Measurements from ENCODE around the gene OPCML. TPM values are rescaled to one million over a fixed set of nuclear protein-coding genes. Genes with fewer than 3 reads are reported as not detected.

Gene OPCML
- total RNA-seq, 2 donors from 2014 or later = under 0.01 TPM; not detected in 1

GRCh38 chr11:132674151-132674550, 858.1 kb downstream of the OPCML start:
- intact Hi-C loops (cut with DNase I) = no loop called here
- H3K27me3 ChIP-seq = no peaks in the 10 kb centered on the region
- H3K27ac ChIP-seq = no peak overlapping the region
- no peak for TF ChIP-seq CTCF (IDR thresholded peaks at IDR 0.05)
- no peak for TF ChIP-seq POLR2A (IDR thresholded peaks at IDR 0.05)
- H3K9me3 ChIP-seq = no peaks in the 10 kb centered on the region
- 48 to 58% methylated on average over 4 of the region's 4 CpGs for WGBS, 2 donors
- no peaks in the 10 kb centered on the region for H3K36me3 ChIP-seq (replicated peaks in 1 of 2; ENCODE audit: insufficient read depth in 1 of 2, low read depth in 2 of 2)
- no peak overlapping the region for H3K4me3 ChIP-seq
- DNase-seq (no peak), ATAC-seq (no peak)
- no peaks in the 10 kb centered on the region for H3K4me1 ChIP-seq

GRCh38 chr11:132671851-132672370, 860.4 kb downstream of the OPCML start:
- 43 to 44% methylated on average over 3 of the region's 3 CpGs for WGBS, 2 donors
- TF ChIP-seq POLR2A (IDR thresholded peaks at IDR 0.05) (no peak), CTCF (IDR thresholded peaks at IDR 0.05) (no peak)
- intact Hi-C loops (cut with DNase I) = no loop called here

GRCh38 chr11:132670921-132671675, 861.2 kb downstream of the OPCML start:
- TF ChIP-seq POLR2A (IDR thresholded peaks at IDR 0.05) = no peak
- no peak for TF ChIP-seq CTCF (IDR thresholded peaks at IDR 0.05)
- DNase-seq (no peak), ATAC-seq (no peak)
- 73 to 78% methylated on average over 5 of the region's 5 CpGs for WGBS, 2 donors
- H3K27ac ChIP-seq = no peak overlapping the region
- intact Hi-C loops (cut with DNase I) = no loop called here
- H3K36me3 ChIP-seq (replicated peaks in 1 of 2; ENCODE audit: insufficient read depth in 1 of 2, low read depth in 2 of 2) = no peaks in the 10 kb centered on the region
- no peaks in the 10 kb centered on the region for H3K27me3 ChIP-seq
- H3K4me1 ChIP-seq = no peaks in the 10 kb centered on the region
- no peak overlapping the region for H3K4me3 ChIP-seq
- H3K9me3 ChIP-seq = no peaks in the 10 kb centered on the region

More at GRCh38 chr11:132671851-132672370, 860.4 kb downstream of the OPCML start:
- H3K9me3 ChIP-seq = no peaks in the 10 kb centered on the region
- H3K27me3 ChIP-seq = no peaks in the 10 kb centered on the region
- H3K27ac ChIP-seq = no peak overlapping the region
- no peaks in the 10 kb centered on the region for H3K4me1 ChIP-seq
- DNase-seq (no peak), ATAC-seq (no peak)
- H3K4me3 ChIP-seq = no peak overlapping the region
- no peaks in the 10 kb centered on the region for H3K36me3 ChIP-seq (replicated peaks in 1 of 2; ENCODE audit: insufficient read depth in 1 of 2, low read depth in 2 of 2)

- Histone ChIP-seq H3K27me3 (no peaks in the 10 kb centered on the region), H3K4me1 (no peaks in the 10 kb centered on the region), H3K36me3 (replicated peaks in 1 of 2; ENCODE audit: insufficient read depth in 1 of 2, low read depth in 2 of 2) (no peaks in the 10 kb centered on the region), H3K27ac (no peak overlapping the region), H3K9me3 (no peaks in the 10 kb centered on the region), H3K4me3 (no peak overlapping the region)
- intact Hi-C loops (cut with DNase I) = no loop called here
- DNase-seq (no peak), ATAC-seq (no peak)
- TF ChIP-seq CTCF (IDR thresholded peaks at IDR 0.05) = no peak
- no peak for TF ChIP-seq POLR2A (IDR thresholded peaks at IDR 0.05)
- 76 to 85% methylated on average over 5 of the region's 5 CpGs for WGBS, 2 donors
These were observed 862.4 kb downstream of the OPCML start for GRCh38 chr11:132669949-132670348.

GRCh38 chr11:132665205-132665604, 867.1 kb downstream of the OPCML start:
- 77 to 89% methylated on average over 4 of the region's 4 CpGs for WGBS, 2 donors
- Histone ChIP-seq H3K27me3 (no peaks in the 10 kb centered on the region), H3K36me3 (replicated peaks in 1 of 2; ENCODE audit: insufficient read depth in 1 of 2, low read depth in 2 of 2) (no peaks in the 10 kb centered on the region), H3K27ac (no peak overlapping the region), H3K4me3 (no peak overlapping the region), H3K9me3 (no peaks in the 10 kb centered on the region), H3K4me1 (no peaks in the 10 kb centered on the region)
- TF ChIP-seq CTCF (IDR thresholded peaks at IDR 0.05) (no peak), POLR2A (IDR thresholded peaks at IDR 0.05) (no peak)
- no peak for DNase-seq
- ATAC-seq = no peak
- intact Hi-C loops (cut with DNase I) = no loop called here
